ENCODE data around the gene SLC6A8.
"Not testable (repeated sequence)": the region's sequence is repeated elsewhere in the genome, so short reads cannot be mapped to it uniquely, and the experiment has no call there.

- not testable (repeated sequence) for TF ChIP-seq CTCF, POLR2A (IDR thresholded peaks at IDR 0.05)
Measured at GRCh38 chrX:153730115-153730514, 42.4 kb downstream of the SLC6A8 start.

All from heart left ventricle (tissue), 13 donors.